GM23338 (cell line): Measurements from ENCODE around the gene CYTIP.

ENCODE experiments used
- POLR2AphosphoS5 ChIP-seq: IDR thresholded peaks from 2 replicates; pipeline ENCODE4 v1.6.1; 2016; ENCODE audit warnings: antibody characterized with exemption, low read depth
- TF ChIP-seq, protein P1 (sequence below), 2 experiments: fragments of 200-600 bp in 1 of 2; sonication (generic) in 1 of 2; conservative IDR thresholded peaks; 2 replicates each; pipeline versions ENCODE4 v1.5.1 to v1.6.1; 2016 to 2017; ENCODE audit warnings: antibody characterized with exemption in 2 of 2, low read depth in 2 of 2, mild to moderate bottlenecking in 2 of 2, moderate library complexity in 1 of 2
- TF ChIP-seq, protein P2 (sequence below): IDR thresholded peaks from 2 replicates; pipeline ENCODE4 v1.6.1; 2016; ENCODE audit warnings: antibody characterized with exemption

- TF ChIP-seq, protein P1, sequence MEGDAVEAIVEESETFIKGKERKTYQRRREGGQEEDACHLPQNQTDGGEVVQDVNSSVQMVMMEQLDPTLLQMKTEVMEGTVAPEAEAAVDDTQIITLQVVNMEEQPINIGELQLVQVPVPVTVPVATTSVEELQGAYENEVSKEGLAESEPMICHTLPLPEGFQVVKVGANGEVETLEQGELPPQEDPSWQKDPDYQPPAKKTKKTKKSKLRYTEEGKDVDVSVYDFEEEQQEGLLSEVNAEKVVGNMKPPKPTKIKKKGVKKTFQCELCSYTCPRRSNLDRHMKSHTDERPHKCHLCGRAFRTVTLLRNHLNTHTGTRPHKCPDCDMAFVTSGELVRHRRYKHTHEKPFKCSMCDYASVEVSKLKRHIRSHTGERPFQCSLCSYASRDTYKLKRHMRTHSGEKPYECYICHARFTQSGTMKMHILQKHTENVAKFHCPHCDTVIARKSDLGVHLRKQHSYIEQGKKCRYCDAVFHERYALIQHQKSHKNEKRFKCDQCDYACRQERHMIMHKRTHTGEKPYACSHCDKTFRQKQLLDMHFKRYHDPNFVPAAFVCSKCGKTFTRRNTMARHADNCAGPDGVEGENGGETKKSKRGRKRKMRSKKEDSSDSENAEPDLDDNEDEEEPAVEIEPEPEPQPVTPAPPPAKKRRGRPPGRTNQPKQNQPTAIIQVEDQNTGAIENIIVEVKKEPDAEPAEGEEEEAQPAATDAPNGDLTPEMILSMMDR (conservative IDR thresholded peaks at IDR 0.05; ENCODE audit: low read depth in 2 of 2): no peak
- TF ChIP-seq POLR2AphosphoS5: no peak
- TF ChIP-seq, protein P2, sequence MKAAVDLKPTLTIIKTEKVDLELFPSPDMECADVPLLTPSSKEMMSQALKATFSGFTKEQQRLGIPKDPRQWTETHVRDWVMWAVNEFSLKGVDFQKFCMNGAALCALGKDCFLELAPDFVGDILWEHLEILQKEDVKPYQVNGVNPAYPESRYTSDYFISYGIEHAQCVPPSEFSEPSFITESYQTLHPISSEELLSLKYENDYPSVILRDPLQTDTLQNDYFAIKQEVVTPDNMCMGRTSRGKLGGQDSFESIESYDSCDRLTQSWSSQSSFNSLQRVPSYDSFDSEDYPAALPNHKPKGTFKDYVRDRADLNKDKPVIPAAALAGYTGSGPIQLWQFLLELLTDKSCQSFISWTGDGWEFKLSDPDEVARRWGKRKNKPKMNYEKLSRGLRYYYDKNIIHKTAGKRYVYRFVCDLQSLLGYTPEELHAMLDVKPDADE: no peak
These were observed 16.5 kb upstream of the CYTIP start for GRCh38 chr2:157460384-157460837.
